PC-3 (cell line): ENCODE data around the gene PACRG.

Experiments
- CTCF ChIP-seq: fragments of 300-600 bp; sonication (generic); conservative IDR thresholded peaks from 2 replicates; pipeline ENCODE4 v1.5.1; 2017; ENCODE audit warnings: antibody characterized with exemption, low read depth, mild to moderate bottlenecking, low read length
- EZH2 ChIP-seq: fragments of 300-600 bp; sonication (generic); IDR thresholded peaks from one replicate; pipeline ENCODE4 v1.6.1; 2017; ENCODE audit warnings: antibody characterized with exemption, mild to moderate bottlenecking, low read length; ENCODE audit not compliant: unreplicated experiment
- EZH2phosphoT487 ChIP-seq: fragments of 300-600 bp; sonication (generic); IDR thresholded peaks from 2 replicates; pipeline ENCODE4 v1.6.1; 2018; ENCODE audit warnings: mild to moderate bottlenecking, antibody characterized with exemption, low read length, borderline replicate concordance

- TF ChIP-seq CTCF = no peak
- TF ChIP-seq EZH2 = no peak
- no peak for TF ChIP-seq EZH2phosphoT487
Measured at GRCh38 chr6:162681447-162681846, 46.3 kb upstream of the PACRG start.
